Peyer's patch (tissue), 4 donors: Measurements from ENCODE around the gene TIMM13. TPM values are rescaled to one million over a fixed set of nuclear protein-coding genes. Genes with fewer than 3 reads are reported as not detected.
A peak's percentile ranks its signal among the peaks of the same experiment; 100 is the strongest.
"Not testable (repeated sequence)": the region's sequence is repeated elsewhere in the genome, so short reads cannot be mapped to it uniquely, and the experiment has no call there.

Experiments used
- DNase-seq, 3 donors: peaks; one replicate each; pipeline ENCODE4 v3.0.0-alpha.2; 2017 to 2019
- H3K27ac ChIP-seq, 4 donors: fragments of 200-600 bp; sonication (generic); one replicate each; pipeline ENCODE4 v1.5.1; 2016 to 2019
- H3K27me3 ChIP-seq, 2 donors: fragments of 200-600 bp; sonication (generic); one replicate each; pipeline ENCODE4 v1.5.1; 2019
- H3K36me3 ChIP-seq, 3 donors: fragments of 200-600 bp; sonication (generic); one replicate each; pipeline ENCODE4 v1.5.1; 2016 to 2019
- H3K4me1 ChIP-seq, 4 donors: fragments of 200-600 bp; sonication (generic); one replicate each; pipeline ENCODE4 v1.5.1; 2016 to 2019
- H3K4me3 ChIP-seq, 4 donors: fragments of 200-600 bp; sonication (generic); 1 replicate in 3 of 4; 2 replicates in 1 of 4; pipeline ENCODE4 v1.5.1; 2016 to 2019; ENCODE audit warnings: mild to moderate bottlenecking in 1 of 4
- H3K9me3 ChIP-seq, 4 donors: fragments of 200-600 bp; sonication (generic); one replicate each; pipeline ENCODE4 v1.5.1; 2016 to 2019; ENCODE audit warnings: mild to moderate bottlenecking in 1 of 4
- POLR2A ChIP-seq, 2 donors: fragments of 450-650 bp; IDR thresholded peaks; one replicate each; pipeline ENCODE4 v1.5.1; 2017; ENCODE audit warnings: antibody characterized with exemption in 2 of 2, mild to moderate bottlenecking in 2 of 2, moderate library complexity in 2 of 2
- total RNA-seq, 4 donors: library from RNA; depleted of rRNA; stranded (reverse); fragments of >200 nt; gene quantifications; one replicate each; pipeline ENCODE4 v1.1.0, GENCODE V29; 2016
- TF ChIP-seq, protein P1 (sequence below), 6 experiments: fragments of 450-650 bp in 4 of 6; fragments of 200-600 bp in 2 of 6; sonication (generic) in 1 of 6; IDR thresholded peaks; one replicate each; pipeline ENCODE4 v1.5.1; 2017 to 2019; ENCODE audit warnings: antibody characterized with exemption in 6 of 6, mild to moderate bottlenecking in 3 of 6, moderate library complexity in 1 of 6

The TIMM13 gene
- total RNA-seq, 4 donors from 2014 or later, result 28.1 to 44.4 (median 44.0) TPM

DNA sequence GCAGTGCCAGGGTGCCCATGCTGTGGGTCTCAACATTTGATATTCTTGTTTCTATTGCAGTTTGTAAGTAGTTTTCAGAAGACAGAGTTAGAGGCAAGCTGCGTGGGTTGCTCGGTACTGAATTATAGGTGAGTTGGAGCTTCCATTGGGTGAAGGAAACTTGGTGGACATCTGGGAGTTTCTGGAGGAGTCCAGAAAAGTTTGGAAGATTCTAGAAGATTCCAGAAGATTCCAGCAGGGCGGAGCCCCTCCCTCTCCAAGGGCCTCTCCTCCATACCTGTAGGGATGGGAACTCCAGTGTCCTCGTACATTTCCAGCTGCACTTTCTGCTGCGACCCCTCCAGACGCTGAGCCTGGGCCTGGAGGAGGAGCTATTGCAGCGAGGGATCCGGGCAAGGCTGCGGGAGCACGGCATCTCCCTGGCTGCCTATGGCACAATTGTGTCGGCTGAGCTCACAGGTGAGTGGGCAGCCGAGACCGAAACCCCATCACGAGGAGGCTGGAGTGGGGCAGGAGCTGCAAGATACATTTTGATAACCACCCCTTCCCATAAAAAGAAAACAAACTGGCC lies 28.6 kb downstream of the TIMM13 start:
- no peaks in the 10 kb centered on the region for H3K36me3 ChIP-seq
- no peak overlapping the region for H3K4me3 ChIP-seq
- no peak for DNase-seq
- TF ChIP-seq, protein P1, sequence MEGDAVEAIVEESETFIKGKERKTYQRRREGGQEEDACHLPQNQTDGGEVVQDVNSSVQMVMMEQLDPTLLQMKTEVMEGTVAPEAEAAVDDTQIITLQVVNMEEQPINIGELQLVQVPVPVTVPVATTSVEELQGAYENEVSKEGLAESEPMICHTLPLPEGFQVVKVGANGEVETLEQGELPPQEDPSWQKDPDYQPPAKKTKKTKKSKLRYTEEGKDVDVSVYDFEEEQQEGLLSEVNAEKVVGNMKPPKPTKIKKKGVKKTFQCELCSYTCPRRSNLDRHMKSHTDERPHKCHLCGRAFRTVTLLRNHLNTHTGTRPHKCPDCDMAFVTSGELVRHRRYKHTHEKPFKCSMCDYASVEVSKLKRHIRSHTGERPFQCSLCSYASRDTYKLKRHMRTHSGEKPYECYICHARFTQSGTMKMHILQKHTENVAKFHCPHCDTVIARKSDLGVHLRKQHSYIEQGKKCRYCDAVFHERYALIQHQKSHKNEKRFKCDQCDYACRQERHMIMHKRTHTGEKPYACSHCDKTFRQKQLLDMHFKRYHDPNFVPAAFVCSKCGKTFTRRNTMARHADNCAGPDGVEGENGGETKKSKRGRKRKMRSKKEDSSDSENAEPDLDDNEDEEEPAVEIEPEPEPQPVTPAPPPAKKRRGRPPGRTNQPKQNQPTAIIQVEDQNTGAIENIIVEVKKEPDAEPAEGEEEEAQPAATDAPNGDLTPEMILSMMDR (IDR thresholded peaks at IDR 0.05), result no peak
- TF ChIP-seq POLR2A (IDR thresholded peaks at IDR 0.05), result no peak
- H3K27me3 ChIP-seq, result no peaks in the 10 kb centered on the region
- H3K4me1 ChIP-seq, result peaks cover 0 to 5% (median 0%) of the 10 kb centered on the region in 4 donors
- H3K9me3 ChIP-seq, result no peaks in the 10 kb centered on the region
- H3K27ac ChIP-seq, result no peak overlapping the region

DNA sequence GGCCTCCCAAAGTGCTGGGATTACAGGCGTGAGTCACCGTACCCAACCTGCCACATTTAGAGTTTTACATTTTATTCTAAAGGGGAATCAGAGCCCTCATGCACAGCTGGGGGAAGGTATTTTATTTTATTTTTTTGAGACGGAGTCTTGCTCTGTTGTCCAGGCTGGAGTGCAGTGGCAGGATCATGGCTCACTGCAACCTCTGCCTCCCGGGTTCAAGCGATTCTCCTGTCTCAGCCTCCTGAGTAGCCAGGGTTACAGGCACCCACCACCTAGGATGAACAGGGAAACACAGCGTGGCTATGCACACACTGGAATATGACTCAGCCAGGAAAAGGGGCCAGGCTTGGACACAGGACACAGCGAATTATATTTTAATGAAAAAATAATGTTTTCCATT lies 30.2 kb downstream of the TIMM13 start:
- not testable (repeated sequence) for H3K9me3 ChIP-seq, H3K27me3 ChIP-seq, H3K4me3 ChIP-seq, DNase-seq, H3K27ac ChIP-seq, H3K36me3 ChIP-seq, H3K4me1 ChIP-seq

DNA sequence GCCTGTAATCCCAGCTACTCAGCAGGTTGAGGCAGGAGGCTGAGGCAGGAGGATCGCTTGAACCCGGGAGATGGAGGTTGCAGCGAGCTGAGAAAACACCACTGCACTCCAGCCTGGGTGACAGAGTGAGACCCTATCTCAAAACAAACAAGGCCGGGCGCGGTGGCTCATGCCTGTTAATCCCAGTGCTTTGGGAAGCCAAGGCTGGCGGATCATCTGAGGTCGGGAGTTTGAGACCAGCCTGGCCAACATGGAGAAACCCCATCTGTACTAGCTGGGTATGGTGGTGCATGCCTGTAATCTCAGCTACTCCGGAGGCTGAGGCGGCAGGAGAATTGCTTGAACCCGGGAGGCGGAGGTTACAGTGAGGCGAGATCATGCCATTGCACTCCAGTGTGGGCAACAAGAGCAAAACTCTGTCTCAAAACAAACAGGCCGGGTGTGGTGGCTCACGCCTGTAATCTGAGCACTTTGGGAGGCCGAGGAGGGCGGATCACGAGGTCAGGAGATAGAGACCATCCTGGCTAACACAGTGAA lies 32.0 kb downstream of the TIMM13 start:
- not testable (repeated sequence) for H3K4me3 ChIP-seq, DNase-seq, H3K27me3 ChIP-seq, H3K4me1 ChIP-seq, H3K36me3 ChIP-seq, H3K9me3 ChIP-seq
- H3K27ac ChIP-seq, result peak overlapping the region; percentile 20 to 63 (median 28)

DNA sequence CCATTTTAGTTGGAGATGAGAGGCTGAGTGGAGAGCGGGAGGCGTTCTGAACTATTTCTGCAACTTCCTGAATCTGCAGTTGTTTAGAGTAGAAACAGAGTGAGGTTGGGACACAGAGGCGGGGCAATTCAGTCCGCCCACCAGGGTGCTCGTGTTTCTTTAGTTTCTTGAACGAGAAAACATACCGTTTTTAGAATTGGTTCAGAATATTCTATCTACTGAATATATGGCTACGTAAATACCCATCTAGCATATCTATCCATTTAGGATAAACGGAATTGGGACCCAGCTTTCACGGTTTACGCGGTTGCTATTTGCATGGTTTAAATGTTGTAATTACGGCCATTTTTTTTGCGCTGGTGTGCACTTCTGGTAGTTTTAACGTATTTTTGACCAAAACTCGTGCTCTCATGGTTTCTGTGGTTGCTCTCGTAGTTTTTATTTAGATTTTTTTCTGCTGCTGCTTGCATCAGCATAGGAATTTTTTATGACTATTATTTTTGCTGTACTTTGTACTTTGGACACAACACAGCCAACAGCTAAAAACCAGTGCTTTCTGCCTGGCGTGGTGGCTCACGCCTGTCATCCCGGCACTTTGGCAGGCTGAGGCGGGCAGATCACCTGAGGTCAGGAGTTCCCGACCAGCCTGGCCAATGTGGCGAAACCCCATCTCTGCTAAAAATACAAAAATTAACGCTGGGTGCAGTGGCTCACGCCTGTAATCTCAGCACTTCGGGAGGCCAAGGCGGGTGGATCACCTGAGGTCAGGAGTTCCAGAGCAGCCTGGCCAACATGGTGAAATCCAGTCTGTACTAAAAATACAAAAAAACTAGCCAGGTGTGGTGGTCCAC lies 32.7 kb downstream of the TIMM13 start:
- DNase-seq, result peak; percentile 63 to 76 (median 74)
- TF ChIP-seq, protein P1 (IDR thresholded peaks at IDR 0.05), result no peak
- TF ChIP-seq POLR2A (IDR thresholded peaks at IDR 0.05), result no peak
- Histone ChIP-seq H3K4me1 (peaks cover 0 to 5% (median 0%) of the 10 kb centered on the region in 4 donors), H3K36me3 (no peaks in the 10 kb centered on the region), H3K27ac (peak overlapping the region; percentile 20 to 63 (median 28)), H3K9me3 (no peaks in the 10 kb centered on the region), H3K4me3 (peak overlapping the region; percentile 7 to 33 (median 20)), H3K27me3 (no peaks in the 10 kb centered on the region)

DNA sequence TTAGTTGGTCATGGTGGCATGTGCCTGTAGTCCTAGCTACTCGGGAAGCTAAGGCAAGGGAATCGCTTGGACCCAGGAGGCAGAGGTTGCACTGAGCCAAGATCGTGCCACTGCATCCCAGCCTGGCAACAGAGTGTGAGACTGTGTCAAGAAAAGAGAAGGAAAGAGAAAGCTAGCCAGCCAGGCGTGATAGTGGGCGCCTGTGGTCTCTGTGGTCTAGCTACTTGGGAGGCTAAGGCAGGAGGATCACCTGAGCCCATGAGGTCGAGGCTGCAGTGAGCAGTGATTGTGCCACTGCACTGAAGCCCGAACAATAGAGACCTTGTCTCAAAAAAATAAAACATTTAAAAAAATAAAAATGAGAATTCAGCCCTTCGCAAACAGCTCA lies 33.3 kb downstream of the TIMM13 start:
- Histone ChIP-seq H3K4me1 (peaks cover 0 to 5% (median 0%) of the 10 kb centered on the region in 4 donors), H3K9me3 (no peaks in the 10 kb centered on the region), H3K27ac (peak overlapping the region in 3 of 4 donors; percentile 20 to 36 (median 25)), H3K27me3 (no peaks in the 10 kb centered on the region), H3K36me3 (no peaks in the 10 kb centered on the region), H3K4me3 (peak overlapping the region in 2 of 4 donors; percentile 7 to 33)
- no peak for TF ChIP-seq POLR2A (IDR thresholded peaks at IDR 0.05)
- TF ChIP-seq, protein P1 (IDR thresholded peaks at IDR 0.05), result no peak
- no peak for DNase-seq

DNA sequence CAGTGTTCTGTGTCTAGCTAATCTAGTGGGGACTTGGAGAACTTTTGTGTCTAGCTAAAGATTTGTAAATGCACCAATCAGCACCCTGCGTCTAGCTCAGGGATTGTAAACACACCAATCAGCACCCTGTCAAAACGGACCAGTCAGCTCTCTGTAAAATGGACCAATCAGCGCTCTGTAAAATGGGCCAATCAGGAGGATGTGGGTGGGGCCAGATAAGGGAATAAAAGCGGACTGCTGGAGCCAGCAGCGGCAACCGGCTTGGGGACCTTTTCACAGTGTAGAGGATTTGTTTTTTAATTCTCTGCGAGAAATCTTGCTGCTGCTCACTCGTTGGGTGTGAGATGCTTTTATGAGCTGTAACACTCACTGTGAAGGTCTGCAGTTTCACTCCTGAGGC lies 34.5 kb downstream of the TIMM13 start:
- DNase-seq, H3K9me3 ChIP-seq, H3K27me3 ChIP-seq, H3K4me1 ChIP-seq, H3K27ac ChIP-seq, H3K36me3 ChIP-seq, H3K4me3 ChIP-seq: not testable (repeated sequence)

DNA sequence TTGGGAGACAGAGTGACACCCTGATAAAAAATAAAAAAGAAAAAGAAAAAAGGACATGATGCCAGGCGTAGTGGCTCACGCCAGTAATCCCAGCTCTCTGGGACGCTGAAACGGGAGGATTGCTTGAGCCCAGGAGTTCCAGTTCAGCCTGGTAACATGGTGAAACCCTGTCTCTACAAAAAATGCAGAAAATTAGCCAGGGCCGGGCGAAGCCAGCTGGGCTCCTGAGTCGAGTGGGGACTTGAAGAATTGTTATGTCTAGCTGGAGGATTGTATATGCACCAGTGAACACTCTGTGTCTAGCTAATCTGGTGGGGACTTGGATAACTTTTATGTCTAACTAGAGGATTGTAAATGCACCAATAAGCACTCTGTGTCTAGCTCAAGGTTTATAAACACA lies 35.0 kb downstream of the TIMM13 start:
- TF ChIP-seq POLR2A (IDR thresholded peaks at IDR 0.05), result no peak
- TF ChIP-seq, protein P1 (IDR thresholded peaks at IDR 0.05), result no peak
- H3K4me1 ChIP-seq, result peaks cover 0 to 5% (median 0%) of the 10 kb centered on the region in 4 donors
- no peak for DNase-seq
- H3K4me3 ChIP-seq, result no peak overlapping the region
- no peaks in the 10 kb centered on the region for H3K36me3 ChIP-seq
- no peak overlapping the region for H3K27ac ChIP-seq
- no peaks in the 10 kb centered on the region for H3K9me3 ChIP-seq
- H3K27me3 ChIP-seq, result no peaks in the 10 kb centered on the region
